HG03457 (cell line): Measurements from ENCODE around the gene ALG9.
A peak's percentile ranks its signal among the peaks of the same experiment; 100 is the strongest.
"Not testable (repeated sequence)": the region's sequence is repeated elsewhere in the genome, so short reads cannot be mapped to it uniquely, and the experiment has no call there.

Experiments used
- ATAC-seq: cut with Tn5 transposase; IDR thresholded peaks from one replicate; pipeline ENCODE4 v1.9.1; 2021; ENCODE audit warnings: moderate number of reproducible peaks; ENCODE audit not compliant: unreplicated experiment

The ALG9 gene

DNA sequence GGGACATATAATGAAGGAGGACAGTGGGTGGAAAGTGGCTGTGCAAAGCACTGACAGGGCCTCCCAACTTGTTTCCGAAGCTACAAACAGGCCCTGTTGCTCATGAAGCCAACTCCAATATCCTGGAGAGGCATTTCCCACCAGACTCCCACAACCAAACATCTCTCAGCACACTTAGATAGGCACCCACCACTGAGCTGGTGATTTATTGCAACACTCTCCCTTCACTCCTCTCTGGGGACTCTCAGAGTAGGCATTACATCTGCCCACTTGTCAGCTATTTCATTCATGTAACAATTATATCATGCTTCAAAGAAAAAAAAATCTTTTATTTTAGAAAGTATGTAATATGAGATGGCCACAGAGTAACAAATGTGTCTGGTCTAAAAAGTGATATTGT lies 73.1 kb downstream of the ALG9 start:
- ATAC-seq, result no peak

DNA sequence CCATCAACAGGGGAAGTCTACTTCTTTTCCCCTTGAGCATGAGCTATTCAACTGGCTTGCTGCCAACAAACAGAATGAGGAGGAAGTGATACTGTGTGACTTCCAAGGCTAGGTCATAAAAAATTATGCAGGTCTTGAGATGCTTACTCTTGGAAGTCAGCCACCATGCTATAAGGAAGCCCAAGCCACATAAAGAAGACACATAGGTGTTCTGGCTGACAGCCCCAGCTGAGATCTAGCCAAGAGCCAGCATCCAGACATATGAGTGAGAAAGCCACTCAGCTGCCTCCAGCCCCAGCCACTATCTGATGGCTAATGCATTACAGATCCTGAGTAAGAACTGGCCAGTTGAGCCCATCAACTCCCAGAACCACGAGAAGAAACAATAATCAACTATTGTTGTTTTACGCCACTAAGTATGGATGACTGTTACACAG lies 74.2 kb downstream of the ALG9 start:
- ATAC-seq, result no peak

DNA sequence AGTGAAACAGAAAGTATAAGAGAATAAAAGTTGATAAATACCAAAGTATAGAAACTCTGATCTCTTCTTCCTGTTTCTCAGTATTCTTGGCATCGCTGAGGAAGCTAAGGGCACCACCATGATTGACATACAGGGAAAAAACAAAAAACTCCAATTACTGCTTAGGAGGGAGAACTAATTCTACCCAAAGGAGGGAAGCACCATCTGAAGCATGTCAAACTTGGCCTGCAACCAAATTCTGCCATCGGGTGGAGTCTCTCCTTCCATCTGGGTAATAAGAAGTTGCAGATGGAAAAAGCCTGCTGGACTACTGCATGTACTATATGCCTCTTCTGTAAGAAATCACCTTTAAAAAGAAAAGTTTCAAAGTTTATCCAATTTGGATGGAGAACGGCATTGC lies 74.7 kb downstream of the ALG9 start:
- no peak for ATAC-seq

DNA sequence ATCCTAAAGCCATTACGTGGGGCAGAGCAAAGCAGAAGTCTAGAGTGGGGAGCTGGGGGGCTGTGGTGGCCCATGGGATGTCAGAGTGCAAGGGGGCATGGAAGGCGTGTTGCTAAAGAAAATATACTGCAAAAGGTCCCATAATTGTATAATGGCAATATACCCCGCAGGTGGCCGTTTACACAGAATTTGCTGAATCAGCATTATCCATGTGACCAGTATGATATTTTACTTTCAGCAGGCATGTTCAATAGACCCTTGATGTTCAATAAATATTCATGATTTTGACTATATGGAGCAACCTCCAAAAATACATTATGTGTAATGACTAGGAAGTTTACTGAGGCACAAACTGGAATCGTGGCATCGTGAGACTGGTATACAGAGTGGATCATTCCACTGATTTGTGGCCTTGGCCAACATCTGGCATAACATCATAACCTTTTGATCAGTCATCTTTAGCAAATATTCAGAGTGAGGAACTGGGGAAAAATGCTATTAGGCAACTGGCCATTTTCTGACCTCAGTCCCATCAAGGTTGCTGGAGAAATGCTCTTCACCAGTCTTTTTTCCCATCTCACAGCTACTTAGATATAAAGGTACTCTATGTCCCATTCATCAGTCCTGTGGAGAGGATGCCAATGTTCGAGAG lies 75.9 kb downstream of the ALG9 start:
- no peak for ATAC-seq

DNA sequence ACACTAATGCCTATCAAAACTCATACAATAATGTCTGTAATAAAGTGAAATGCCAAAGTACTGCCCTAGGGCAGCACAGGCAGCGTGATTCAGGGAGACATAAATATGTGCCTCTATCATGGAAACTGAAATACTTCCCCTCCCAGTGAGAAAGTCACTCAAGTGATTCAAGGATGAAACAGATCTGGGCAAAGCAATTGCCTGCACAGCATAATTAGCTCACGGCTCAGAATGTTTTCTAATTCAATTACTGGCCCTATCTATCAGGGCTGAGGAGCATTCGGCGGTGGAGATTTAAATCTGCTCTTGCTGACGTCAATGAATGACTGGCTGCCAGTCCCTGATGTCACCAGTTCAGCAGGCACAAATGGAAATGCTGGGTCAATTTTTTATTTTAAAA lies 77.5 kb downstream of the ALG9 start:
- ATAC-seq, result no peak

DNA sequence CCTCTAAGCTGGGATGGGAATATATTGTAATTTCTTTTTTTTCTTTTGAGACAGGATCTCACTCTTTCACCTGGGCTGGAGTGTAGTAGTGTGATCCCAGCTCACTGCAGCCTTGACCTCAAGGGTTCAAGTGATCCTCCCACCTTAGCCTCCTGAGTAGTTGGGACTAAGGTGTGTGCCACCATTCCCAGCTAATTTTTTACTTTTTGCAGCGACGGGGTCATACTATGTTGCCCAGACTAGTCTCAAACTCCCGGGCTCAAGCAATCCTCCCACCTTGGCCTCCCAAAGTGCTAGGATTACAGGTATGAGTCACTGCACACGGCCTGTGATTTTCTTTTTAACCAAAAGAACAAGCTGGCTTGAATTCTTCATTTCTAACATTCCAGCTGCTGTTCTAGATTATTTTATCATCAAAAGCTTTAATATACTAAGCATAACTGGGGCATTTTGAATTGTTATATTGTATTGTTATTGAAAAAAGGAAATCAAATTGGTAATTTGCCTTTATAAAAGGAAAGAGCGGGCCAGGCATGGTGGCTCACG lies 78.4 kb downstream of the ALG9 start:
- no peak for ATAC-seq

DNA sequence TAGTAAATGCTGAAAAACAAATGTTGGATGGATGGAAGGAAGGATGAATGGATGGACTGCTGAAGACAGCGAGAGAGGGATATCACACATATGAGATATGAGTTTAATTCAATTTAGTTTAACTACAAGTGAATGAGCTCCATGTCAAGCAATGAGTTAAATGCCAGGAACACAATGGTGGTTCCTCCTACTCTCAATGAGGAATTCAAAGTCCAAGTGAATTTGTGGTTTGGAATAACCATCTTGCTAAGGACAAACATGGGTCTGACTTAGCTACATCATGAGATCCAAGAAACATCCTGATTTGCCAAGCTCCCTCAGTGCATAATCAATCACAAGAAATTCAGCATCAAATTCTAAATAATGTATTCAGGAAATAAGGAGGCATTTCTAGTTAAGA lies 79.1 kb downstream of the ALG9 start:
- no peak for ATAC-seq

DNA sequence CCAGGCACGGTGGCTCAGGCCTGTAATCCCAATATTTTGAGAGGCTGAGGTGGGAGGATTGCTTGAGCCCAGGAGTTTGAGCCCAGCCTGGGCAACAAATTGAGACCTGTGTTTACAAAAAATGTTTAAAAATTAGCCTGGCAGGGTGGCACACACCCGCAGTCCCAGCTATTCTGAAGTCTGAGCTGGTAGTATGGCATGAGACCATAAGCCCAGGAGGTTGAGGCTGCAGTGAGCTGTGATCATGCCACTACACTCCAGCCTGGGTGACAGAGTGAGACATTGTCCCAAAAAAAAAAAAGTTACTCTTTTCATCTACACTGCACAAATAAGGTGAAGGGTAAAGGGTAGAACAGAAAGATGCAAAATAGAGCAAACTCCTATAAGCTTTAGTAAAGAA lies 82.9 kb downstream of the ALG9 start:
- no peak for ATAC-seq

DNA sequence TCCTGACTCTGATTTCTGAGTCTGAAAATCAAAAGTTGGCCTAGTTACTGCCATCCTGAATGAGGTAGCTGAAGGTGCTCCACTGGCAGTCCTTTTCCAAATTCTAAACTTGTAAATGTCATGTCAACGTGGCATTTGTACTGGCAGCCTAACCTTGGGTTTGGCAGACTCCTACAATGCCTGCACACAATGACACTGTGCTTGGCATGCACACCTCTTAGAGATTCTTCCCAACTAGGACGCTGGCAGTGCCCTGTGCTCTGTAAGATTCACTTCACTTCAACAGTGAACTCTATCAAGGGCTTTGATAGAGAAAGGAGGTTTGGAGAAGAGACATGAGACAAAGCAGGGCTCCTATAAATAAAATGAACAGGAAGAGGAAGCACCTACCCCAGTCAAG lies 83.3 kb downstream of the ALG9 start:
- no peak for ATAC-seq

DNA sequence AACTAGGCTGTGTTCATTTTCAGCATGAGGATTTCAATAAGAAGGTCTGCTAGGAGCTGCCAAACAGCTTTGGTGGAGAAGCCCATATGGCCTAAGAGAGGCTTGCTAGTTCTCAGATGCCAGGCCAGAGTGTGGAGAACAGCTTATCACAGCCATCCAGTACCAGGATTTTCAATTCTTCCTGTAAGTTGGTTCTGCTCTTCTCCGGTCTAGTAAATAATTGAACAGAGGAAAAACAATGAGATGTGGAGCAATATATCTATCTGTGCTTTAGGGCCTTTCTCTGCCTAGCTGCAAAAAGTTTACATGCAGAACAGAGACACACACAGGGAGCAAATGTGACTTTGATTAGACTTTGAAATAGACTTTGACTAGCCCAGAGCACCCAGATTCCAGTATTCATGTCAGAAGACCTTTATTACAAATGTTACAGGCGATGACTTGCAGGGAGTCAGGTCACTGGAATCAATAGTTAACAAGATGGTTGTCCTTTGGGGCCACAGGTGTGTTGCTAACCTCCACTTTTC lies 85.4 kb downstream of the ALG9 start:
- ATAC-seq, result no peak

DNA sequence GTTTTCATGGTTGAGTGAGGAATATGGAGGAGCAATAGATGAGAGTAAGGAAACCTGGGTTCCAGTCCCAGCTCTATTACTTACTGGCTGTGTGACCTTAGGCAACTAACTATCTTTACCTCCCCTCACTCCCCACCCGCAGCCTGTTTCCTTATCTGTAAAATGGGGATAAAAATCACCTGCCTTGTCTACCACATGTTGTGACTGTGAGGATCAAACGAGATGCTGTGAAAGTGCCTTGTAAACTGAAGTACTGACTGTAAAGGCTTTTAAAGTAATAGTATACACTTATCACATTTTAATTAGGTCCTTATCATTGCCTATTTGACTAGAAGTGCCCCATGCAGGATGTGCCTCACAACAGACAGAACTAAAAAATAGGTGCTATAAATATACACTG lies 86.3 kb downstream of the ALG9 start:
- ATAC-seq, result no peak

DNA sequence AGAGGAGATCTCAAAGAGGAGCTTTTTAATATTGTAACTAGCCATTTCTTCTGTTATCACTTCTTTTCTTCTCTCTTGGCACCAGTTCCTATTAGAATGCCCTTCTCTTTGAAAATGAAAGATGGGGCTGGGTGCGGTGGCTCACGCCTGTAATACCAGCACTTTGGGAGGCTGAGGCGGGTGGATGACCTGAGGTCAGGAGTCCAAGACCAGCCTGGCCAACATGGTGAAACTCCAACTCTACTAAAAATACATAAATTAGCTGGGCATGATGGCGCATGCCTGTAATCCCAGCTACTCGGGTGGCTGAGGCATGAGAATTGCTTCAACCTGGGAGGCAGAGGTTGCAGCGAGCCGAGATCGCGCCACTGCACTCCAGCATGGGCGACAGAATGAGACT lies 87.1 kb downstream of the ALG9 start:
- not testable (repeated sequence) for ATAC-seq

DNA sequence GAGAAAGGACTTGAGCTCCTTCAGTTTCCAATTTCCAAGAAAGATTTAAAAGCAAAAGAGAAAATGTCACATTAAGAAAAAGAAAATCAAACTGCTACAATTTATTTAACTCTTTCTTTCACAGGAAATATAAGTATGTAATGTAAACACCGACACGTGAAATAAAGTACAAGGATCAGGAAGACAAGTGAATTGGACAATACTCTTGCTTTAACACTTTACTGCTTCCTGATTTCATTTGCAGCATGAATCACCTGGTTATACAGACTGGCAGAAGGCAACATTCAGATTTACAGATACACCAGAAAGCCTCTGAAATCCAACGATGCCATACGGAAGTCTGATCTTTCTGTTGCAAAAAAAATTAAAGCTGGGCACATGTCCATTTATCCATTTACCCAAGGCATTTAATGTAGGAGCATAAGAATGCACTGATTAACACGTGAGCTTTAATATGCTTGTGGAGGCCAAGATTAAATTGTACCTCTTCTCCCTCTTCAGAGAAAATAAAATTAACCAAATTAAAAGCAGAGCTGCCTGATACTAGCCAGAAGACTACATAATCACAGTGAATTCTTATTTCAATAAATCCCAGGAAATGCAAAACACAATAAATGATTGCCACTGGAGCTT lies 89.2 kb downstream of the ALG9 start:
- ATAC-seq, result no peak

DNA sequence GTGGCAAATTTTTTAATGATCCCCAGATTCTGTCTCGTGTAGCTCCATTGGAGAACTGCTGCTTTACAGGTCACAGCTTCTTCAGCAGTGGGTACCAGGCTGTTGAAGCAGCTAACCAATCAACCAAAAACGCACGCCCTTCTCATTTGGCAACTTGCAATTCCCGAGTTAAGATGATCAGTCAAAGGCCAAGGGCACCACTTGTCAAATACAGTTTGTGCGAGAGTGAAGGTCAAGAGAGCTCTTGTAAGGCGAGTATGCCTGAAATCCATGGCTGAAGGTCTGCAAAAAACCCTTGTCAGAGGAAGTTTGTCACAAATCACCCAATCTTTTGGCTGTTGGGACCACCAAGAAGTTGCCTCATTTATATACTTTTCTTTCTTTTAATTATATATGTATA lies 92.3 kb downstream of the ALG9 start:
- no peak for ATAC-seq

DNA sequence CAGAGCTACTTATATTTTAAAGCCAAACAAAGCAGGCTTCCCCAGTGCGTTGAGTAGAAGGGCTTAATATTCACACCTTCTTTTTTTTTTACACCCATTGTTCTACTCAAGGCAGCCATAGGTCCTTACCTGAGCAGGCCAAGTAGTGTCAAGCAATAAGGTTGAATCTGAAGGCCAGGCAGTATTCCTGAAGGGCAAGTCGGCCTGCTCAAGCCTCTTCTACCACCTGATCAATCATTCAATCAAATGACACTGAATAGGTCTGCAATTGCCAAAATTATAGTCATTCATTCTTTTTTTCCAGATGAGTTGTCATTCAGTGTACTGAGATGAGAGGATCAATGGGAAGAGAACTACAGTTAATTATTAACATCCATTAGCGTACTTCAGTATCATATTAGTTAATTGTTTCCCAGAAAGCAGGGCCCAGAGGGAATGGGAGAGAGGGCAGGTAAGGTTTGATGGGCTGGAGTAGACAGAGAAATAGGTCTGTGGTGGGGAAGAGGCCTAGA lies 93.3 kb downstream of the ALG9 start:
- ATAC-seq, result no peak

DNA sequence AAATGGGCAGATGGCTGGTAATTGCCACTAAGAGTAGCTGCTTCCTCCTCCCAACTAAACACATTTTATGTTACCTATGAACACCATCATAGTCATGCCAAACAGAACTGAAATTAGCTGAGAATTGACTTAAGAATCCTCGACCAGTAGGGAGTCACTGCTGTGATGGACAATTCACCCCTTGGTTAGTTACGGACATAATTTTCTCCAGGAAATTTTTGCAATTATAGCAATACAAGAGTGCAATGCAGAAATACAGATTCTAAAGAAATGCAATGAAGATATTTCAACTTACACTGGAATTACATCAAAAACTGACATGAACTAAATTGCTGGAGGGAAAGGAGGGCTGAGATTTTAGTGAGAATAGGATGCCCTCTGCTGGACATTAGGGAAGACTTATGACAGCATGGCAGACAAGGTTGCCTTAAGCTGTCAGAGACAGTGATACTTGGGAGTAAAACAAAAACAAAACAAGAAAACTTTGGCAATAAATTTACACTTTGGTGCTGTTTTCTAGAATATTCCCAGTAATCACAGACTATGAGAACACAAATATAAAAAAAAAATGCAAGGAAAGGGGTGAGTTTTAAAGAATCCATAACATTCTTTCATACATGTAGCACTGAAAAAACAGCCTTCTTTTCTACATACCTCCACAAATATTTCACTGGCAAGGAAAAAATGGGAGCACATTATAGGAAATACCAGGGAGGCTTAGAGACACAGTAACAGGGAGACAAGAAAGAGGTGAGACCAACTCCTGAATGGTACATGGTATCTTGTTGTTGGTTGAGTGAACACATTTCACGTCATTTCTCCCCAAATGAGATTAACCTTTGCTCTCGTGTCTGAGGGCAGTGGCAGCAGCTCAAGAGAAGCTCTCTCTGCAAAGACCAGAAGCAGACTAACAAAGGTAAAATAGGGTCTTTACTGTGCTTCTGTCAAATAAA lies 94.0 kb downstream of the ALG9 start:
- ATAC-seq, result peak; percentile 44

DNA sequence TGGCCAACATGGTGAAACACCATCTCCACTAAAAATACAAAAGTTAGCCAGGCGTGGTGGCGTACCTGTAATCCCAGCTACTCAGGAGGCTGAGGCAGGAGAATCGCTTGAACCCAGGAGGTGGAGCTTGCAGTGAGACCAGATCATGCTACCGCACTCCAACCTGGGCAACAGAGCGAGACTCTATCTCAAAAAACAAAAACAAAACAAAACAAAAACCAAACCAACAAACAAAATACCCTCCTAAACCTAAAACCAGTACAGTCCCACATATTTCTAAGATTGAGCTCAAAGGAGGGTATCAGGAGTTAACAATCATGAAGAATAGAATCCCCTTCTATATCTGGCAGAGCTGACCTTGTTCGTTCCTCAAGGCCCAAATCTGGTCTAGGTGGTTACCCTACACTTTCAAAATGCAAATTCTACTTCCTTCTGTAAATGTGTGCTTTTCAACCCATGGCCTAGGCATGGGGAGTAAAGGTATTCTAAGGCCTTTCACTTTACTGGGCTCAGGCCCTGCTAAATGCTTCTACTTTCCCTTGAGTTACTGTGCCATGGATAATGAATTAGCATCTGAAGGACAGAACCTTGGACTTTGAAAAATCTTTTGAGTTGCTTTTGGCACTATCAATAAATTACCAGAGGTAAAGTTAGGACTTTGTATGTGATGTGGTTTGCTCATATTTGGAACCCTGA lies 94.8 kb downstream of the ALG9 start:
- peak; percentile 88 for ATAC-seq

DNA sequence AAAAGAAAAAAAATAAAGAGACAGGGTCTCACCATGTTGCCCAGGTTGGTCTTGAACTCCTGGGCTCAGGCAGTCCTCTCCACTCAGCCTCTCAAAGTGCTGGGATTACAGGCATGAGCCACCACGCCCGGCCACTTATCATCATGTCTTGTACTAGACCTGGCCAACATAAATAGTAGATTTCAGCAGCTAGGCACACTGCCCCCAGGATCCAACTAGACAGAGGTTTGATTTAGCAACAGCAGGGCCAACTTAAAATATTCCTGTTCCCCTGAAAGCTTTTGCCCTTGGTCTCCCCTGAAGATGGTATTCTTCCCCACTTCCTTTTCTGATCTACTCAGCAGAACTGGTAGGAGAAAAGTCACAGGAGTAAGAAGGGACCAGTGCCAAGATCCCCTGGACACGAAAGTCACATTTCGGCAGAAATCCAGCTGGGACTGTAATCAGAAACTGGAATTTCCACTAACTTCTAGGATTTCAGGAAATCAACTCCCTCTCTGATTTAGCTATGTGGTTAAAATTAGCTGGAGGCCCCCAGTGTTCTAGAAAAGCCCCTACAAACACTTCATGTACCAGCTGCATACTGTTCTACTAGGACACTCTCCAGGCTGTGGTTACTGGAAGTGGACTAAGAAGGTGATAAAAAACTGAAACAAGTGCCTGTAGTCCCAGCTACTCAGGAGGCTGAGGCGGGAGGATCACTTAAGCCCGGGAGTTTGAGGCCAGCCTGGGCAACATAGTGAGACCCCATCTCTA lies 96.2 kb downstream of the ALG9 start:
- no peak for ATAC-seq

DNA sequence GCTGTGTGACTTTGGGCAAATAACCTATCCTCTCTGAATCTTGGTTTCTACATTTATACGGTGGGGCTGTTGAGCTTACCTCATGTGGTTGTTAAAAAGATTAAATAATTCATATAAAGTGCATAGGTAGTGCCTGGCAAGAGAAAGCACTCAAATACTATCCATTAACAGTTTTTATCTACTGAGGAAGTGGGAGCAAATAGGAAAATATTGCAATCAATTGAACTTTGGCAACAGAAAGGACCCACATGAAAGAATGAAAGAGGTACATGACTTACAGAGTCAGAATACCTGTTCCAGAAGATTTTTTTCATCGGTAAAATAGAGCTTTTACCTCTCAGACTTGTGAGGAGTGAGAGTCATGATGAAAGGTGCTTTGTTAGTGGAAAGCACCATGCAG lies 98.8 kb downstream of the ALG9 start:
- ATAC-seq, result no peak

DNA sequence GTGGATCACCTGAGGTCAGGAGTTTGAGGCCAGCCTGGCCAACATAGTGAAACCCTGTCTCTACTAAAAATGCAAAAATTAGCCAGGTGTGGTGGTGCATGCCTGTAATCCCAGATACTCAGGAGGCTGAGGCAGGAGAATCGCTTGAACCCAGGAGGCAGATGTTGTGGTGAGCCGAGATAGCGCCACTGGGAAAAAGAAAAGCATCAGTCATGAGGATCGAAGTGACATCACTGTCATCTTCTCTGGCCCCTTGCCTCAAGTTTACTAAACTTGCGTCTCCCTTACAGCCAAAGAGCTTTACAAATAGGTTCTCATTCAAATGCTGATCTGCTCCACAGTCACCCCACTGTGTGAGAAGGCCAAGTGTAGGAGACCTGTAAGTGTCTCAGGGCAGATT lies 100.2 kb downstream of the ALG9 start:
- ATAC-seq, result not testable (repeated sequence)
